ENCODE measurements around the gene CHST11. TPM values are rescaled to one million over a fixed set of nuclear protein-coding genes. Genes with fewer than 3 reads are reported as not detected.

CHST11 gene
- total RNA-seq, 4 donors from 2014 or later = 20.8 to 56.7 (median 26.5) TPM

GRCh38 chr12:104576980-104577580 is 120.3 kb downstream of the CHST11 start:
- 59 to 65% methylated on average over 6 of the region's 6 CpGs for WGBS, 2 donors
- TF ChIP-seq CTCF (IDR thresholded peaks at IDR 0.05) = no peak
- TF ChIP-seq EP300 (IDR thresholded peaks at IDR 0.05) = no peak
- TF ChIP-seq POLR2A (IDR thresholded peaks at IDR 0.05) = no peak
- H3K27ac ChIP-seq = no peak overlapping the region

GRCh38 chr12:104577581-104577981 is 120.8 kb downstream of the CHST11 start:
- WGBS, 2 donors = 44 to 61% methylated on average over 6 of the region's 6 CpGs
- peaks cover 0 to 9% (median 0%) of the 10 kb centered on the region in 4 donors for H3K4me1 ChIP-seq

More at GRCh38 chr12:104576980-104577580, 120.3 kb downstream of the CHST11 start:
- H3K9me3 ChIP-seq = no peaks in the 10 kb centered on the region
- no peak for DNase-seq (ENCODE audit: low spot score in 2 of 2)
- no peaks in the 10 kb centered on the region for H3K27me3 ChIP-seq
- H3K4me3 ChIP-seq = no peak overlapping the region
- peaks cover 0 to 9% (median 0%) of the 10 kb centered on the region in 4 donors for H3K4me1 ChIP-seq
- no peaks in the 10 kb centered on the region for H3K36me3 ChIP-seq

GRCh38 chr12:104578453-104578852 is 121.7 kb downstream of the CHST11 start:
- TF ChIP-seq POLR2A (IDR thresholded peaks at IDR 0.05) (no peak), EP300 (IDR thresholded peaks at IDR 0.05) (no peak), CTCF (IDR thresholded peaks at IDR 0.05) (no peak)
- Histone ChIP-seq H3K9me3 (no peaks in the 10 kb centered on the region), H3K4me1 (peaks cover 0 to 9% (median 0%) of the 10 kb centered on the region in 4 donors), H3K4me3 (no peak overlapping the region), H3K27ac (no peak overlapping the region), H3K36me3 (no peaks in the 10 kb centered on the region), H3K27me3 (no peaks in the 10 kb centered on the region)
- DNase-seq (ENCODE audit: low spot score in 2 of 2) = no peak
- 78% methylated on average over 6 of the region's 6 CpGs for WGBS, 2 donors

More at GRCh38 chr12:104577581-104577981, 120.8 kb downstream of the CHST11 start:
- Histone ChIP-seq H3K27me3 (no peaks in the 10 kb centered on the region), H3K27ac (no peak overlapping the region), H3K36me3 (no peaks in the 10 kb centered on the region), H3K4me3 (no peak overlapping the region), H3K9me3 (no peaks in the 10 kb centered on the region)
- TF ChIP-seq POLR2A (IDR thresholded peaks at IDR 0.05) (no peak), CTCF (IDR thresholded peaks at IDR 0.05) (no peak), EP300 (IDR thresholded peaks at IDR 0.05) (no peak)
- DNase-seq (ENCODE audit: low spot score in 2 of 2) = no peak

GRCh38 chr12:104579718-104580495 is 123.2 kb downstream of the CHST11 start:
- Histone ChIP-seq H3K36me3 (no peaks in the 10 kb centered on the region), H3K4me1 (peaks cover 0 to 9% (median 0%) of the 10 kb centered on the region in 4 donors), H3K9me3 (no peaks in the 10 kb centered on the region), H3K4me3 (no peak overlapping the region), H3K27ac (no peak overlapping the region), H3K27me3 (no peaks in the 10 kb centered on the region)
- no peak for TF ChIP-seq EP300 (IDR thresholded peaks at IDR 0.05)
- no peak for TF ChIP-seq POLR2A (IDR thresholded peaks at IDR 0.05)
- TF ChIP-seq CTCF (IDR thresholded peaks at IDR 0.05) = no peak
- no peak for DNase-seq (ENCODE audit: low spot score in 2 of 2)
- WGBS, 2 donors = 70 to 75% methylated on average over 7 of the region's 7 CpGs

GRCh38 chr12:104581005-104581570 is 124.3 kb downstream of the CHST11 start:
- H3K36me3 ChIP-seq = no peaks in the 10 kb centered on the region
- WGBS, 2 donors = 61 to 63% methylated on average over 2 of the region's 2 CpGs
- no peaks in the 10 kb centered on the region for H3K9me3 ChIP-seq
- no peak overlapping the region for H3K4me3 ChIP-seq
- DNase-seq (ENCODE audit: low spot score in 2 of 2) = no peak
- no peaks in the 10 kb centered on the region for H3K27me3 ChIP-seq
- H3K27ac ChIP-seq = no peak overlapping the region
- TF ChIP-seq EP300 (IDR thresholded peaks at IDR 0.05) = no peak
- TF ChIP-seq CTCF (IDR thresholded peaks at IDR 0.05) = no peak
- no peak for TF ChIP-seq POLR2A (IDR thresholded peaks at IDR 0.05)
- peaks cover 0 to 9% (median 0%) of the 10 kb centered on the region in 4 donors for H3K4me1 ChIP-seq
